K562 (cell line): ENCODE data around the gene SOAT2. TPM values are rescaled to one million over a fixed set of nuclear protein-coding genes. Genes with fewer than 3 reads are reported as not detected.

Experiments used
- ARNT ChIP-seq, 2 experiments: fragments of 450-650 bp; IDR thresholded peaks; 2 replicates each; pipeline ENCODE4 v1.6.1; 2016; ENCODE audit warnings: mild to moderate bottlenecking in 1 of 2
- EP400 ChIP-seq: fragments of 450-650 bp; IDR thresholded peaks from 2 replicates; pipeline ENCODE4 v1.6.1; 2017; ENCODE audit warnings: antibody characterized with exemption, mild to moderate bottlenecking, moderate library complexity
- FOXK2 ChIP-seq, 2 experiments: fragments of 450-650 bp; IDR thresholded peaks in 1 of 2; conservative IDR thresholded peaks in 1 of 2; 2 replicates each; pipeline ENCODE4 v1.6.1; 2016; ENCODE audit warnings: low read depth in 2 of 2, mild to moderate bottlenecking in 1 of 2
- GABPB1 ChIP-seq: sonication (generic); formaldehyde crosslinking; IDR thresholded peaks from 2 replicates; pipeline ENCODE4 v1.8.0; 2022; ENCODE audit warnings: mild to moderate bottlenecking, missing genetic modification reagents
- MXI1 ChIP-seq: IDR thresholded peaks from 2 replicates; pipeline ENCODE4 v1.6.1; 2011; ENCODE audit warnings: low read depth, mild to moderate bottlenecking, improper control_type of control experiment, low read length
- NONO ChIP-seq, 2 experiments: fragments of 200-400 bp in 1 of 2; fragments of 450-650 bp in 1 of 2; formaldehyde crosslinking in 1 of 2; IDR thresholded peaks; 2 replicates each; pipeline ENCODE4 v1.6.1; 2017; ENCODE audit warnings: low read depth in 2 of 2, mild to moderate bottlenecking in 2 of 2, moderate library complexity in 2 of 2, low read length in 1 of 2
- RB1 ChIP-seq: fragments of 450-650 bp; IDR thresholded peaks from 2 replicates; pipeline ENCODE4 v1.6.1; 2017; ENCODE audit warnings: low read depth, mild to moderate bottlenecking
- SUPT5H ChIP-seq: fragments of 450-650 bp; IDR thresholded peaks from 2 replicates; pipeline ENCODE4 v1.6.1; 2016
- TBP ChIP-seq: optimal IDR thresholded peaks from 2 replicates; pipeline ENCODE3; 2011; ENCODE audit warnings: low read depth, low read length, improper control_type of control experiment
- YY1 ChIP-seq, 3 experiments: IDR thresholded peaks; 2 replicates each; pipeline ENCODE4 v1.6.1; 2011; ENCODE audit warnings: low read length in 2 of 3, mild to moderate bottlenecking in 2 of 3, moderate library complexity in 2 of 3, borderline replicate concordance in 1 of 3, control low read depth in 1 of 3, low read depth in 1 of 3; ENCODE audit not compliant: insufficient read depth in 3 of 3, insufficient replicate concordance in 2 of 3, control insufficient read depth in 1 of 3, insufficient read length in 1 of 3; ENCODE audit errors: extremely low read depth in 1 of 3
- ZFX ChIP-seq: sonication (generic); formaldehyde crosslinking; IDR thresholded peaks from 2 replicates; pipeline ENCODE4 v1.8.0; 2022; ENCODE audit warnings: mild to moderate bottlenecking, missing genetic modification reagents, moderate library complexity
- ZNF717 ChIP-seq: fragments of 250-450 bp; sonication (Bioruptor Pico); IDR thresholded peaks from 2 replicates; pipeline ENCODE4 v1.5.0; 2021
- polyA plus RNA-seq, 8 experiments: library from polyadenylated mRNA; depleted of rRNA in 4 of 8; stranded (reverse) in 5 of 8; unstranded in 3 of 8; fragments of >200 nt; fragmentation: Nextera tagmentation in 2 of 8; fragmentation: Illumina TruSeq in 1 of 8; extraction: Ambion mirVana in 2 of 8; extraction: Trizol in 1 of 8; gene quantifications; 2 replicates each; pipeline versions ENCODE4 v1.2.1 to v1.2.3, GENCODE V29; 2011 to 2014; ENCODE audit warnings: inconsistent platforms in 1 of 8, missing spikeins in 1 of 8
- total RNA-seq, 7 experiments: library from RNA; depleted of rRNA in 6 of 7; stranded (reverse); fragments of >200 nt in 6 of 7; fragmentation: Illumina TruSeq in 2 of 7; extraction: Trizol in 2 of 7; gene quantifications; 2 replicates each; pipeline versions ENCODE4 v1.2.1 to v1.2.3, GENCODE V29; 2011 to 2021; ENCODE audit warnings: low replicate concordance in 1 of 7
- TF ChIP-seq, protein P1 (sequence below), 2 experiments: fragments of 450-650 bp in 1 of 2; sonication (generic) in 1 of 2; formaldehyde crosslinking in 1 of 2; IDR thresholded peaks in 1 of 2; conservative IDR thresholded peaks in 1 of 2; 2 replicates each; pipeline versions ENCODE4 v1.6.1 to v1.8.1; 2016 to 2023; ENCODE audit warnings: mild to moderate bottlenecking in 2 of 2, moderate library complexity in 2 of 2, inconsistent platforms in 1 of 2, missing genetic modification reagents in 1 of 2
- TF ChIP-seq, protein P2 (sequence below): sonication (generic); formaldehyde crosslinking; IDR thresholded peaks from 2 replicates; pipeline ENCODE4 v1.8.0; 2022; ENCODE audit warnings: mild to moderate bottlenecking, missing genetic modification reagents
- TF ChIP-seq, protein P3 (sequence below): fragments of 450-650 bp; IDR thresholded peaks from 2 replicates; pipeline ENCODE4 v1.6.1; 2017; ENCODE audit warnings: antibody characterized with exemption
- TF ChIP-seq, protein P4 (sequence below): sonication (generic); formaldehyde crosslinking; IDR thresholded peaks from 2 replicates; pipeline ENCODE4 v1.8.0; 2022; ENCODE audit warnings: missing genetic modification reagents, mild to moderate bottlenecking, moderate library complexity, borderline replicate concordance

SOAT2 gene
- total and polyA plus RNA-seq, 9 of the 15 experiments (the other 6 are each of a cell fraction or from before 2014, with no cell fraction given): 0.04 TPM; not detected in 8

DNA sequence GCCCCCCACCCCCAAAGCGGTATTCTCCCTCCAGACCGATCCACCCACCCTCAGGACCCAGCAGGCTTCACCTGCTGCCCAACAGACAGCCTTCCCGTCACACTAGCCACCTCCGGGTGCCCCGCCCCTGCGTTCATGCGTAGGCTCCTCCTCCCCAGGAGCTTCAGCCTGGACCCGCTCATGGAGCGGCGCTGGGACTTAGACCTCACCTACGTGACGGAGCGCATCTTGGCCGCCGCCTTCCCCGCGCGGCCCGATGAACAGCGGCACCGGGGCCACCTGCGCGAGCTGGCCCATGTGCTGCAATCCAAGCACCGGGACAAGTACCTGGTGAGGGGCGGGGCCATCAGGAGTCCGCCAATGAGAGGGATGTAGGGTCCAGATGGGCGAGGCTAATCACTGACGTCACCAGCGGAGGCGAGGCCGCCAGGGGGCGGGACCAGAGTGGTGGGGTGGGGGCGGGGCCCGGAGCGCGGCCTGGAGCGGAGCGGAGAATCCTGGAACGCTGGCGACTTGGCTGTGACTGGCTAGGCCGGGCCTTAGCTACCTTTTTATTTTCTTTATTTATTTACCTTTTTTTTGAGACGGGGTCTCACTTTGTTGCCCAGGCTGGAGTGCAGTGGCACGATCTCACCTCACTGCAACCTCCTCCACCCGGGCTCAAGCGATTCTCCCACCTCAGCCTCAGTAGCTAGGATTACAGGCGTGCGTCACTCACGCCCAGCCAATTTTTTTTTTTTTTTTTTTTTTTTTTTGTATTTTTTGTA is 49.0 kb upstream of the SOAT2 start (continued):
- TF ChIP-seq TBP: peak; percentile 43
- TF ChIP-seq EP400: peak; percentile 88; the same call in 1 of the 2 replicates
- peak in 1 of 2 experiments; percentile 52; a peak in 1 of 4 replicates for TF ChIP-seq ARNT (IDR thresholded peaks at IDR 0.05)
- peak; percentile 70; the same call in 1 of the 2 replicates for TF ChIP-seq RB1
- TF ChIP-seq NONO (IDR thresholded peaks at IDR 0.05; ENCODE audit: low read depth in 2 of 2, low read length in 1 of 2): peak in 1 of 2 experiments; percentile 43; a peak in 1 of 4 replicates
- peak; percentile 66 for TF ChIP-seq SUPT5H
- TF ChIP-seq, protein P1, sequence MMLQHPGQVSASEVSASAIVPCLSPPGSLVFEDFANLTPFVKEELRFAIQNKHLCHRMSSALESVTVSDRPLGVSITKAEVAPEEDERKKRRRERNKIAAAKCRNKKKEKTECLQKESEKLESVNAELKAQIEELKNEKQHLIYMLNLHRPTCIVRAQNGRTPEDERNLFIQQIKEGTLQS (IDR thresholded peaks at IDR 0.05): peak; percentile 91
- TF ChIP-seq, protein P1 (CRISPR knock-in tag; conservative IDR thresholded peaks at IDR 0.05): no peak
- TF ChIP-seq, protein P2, sequence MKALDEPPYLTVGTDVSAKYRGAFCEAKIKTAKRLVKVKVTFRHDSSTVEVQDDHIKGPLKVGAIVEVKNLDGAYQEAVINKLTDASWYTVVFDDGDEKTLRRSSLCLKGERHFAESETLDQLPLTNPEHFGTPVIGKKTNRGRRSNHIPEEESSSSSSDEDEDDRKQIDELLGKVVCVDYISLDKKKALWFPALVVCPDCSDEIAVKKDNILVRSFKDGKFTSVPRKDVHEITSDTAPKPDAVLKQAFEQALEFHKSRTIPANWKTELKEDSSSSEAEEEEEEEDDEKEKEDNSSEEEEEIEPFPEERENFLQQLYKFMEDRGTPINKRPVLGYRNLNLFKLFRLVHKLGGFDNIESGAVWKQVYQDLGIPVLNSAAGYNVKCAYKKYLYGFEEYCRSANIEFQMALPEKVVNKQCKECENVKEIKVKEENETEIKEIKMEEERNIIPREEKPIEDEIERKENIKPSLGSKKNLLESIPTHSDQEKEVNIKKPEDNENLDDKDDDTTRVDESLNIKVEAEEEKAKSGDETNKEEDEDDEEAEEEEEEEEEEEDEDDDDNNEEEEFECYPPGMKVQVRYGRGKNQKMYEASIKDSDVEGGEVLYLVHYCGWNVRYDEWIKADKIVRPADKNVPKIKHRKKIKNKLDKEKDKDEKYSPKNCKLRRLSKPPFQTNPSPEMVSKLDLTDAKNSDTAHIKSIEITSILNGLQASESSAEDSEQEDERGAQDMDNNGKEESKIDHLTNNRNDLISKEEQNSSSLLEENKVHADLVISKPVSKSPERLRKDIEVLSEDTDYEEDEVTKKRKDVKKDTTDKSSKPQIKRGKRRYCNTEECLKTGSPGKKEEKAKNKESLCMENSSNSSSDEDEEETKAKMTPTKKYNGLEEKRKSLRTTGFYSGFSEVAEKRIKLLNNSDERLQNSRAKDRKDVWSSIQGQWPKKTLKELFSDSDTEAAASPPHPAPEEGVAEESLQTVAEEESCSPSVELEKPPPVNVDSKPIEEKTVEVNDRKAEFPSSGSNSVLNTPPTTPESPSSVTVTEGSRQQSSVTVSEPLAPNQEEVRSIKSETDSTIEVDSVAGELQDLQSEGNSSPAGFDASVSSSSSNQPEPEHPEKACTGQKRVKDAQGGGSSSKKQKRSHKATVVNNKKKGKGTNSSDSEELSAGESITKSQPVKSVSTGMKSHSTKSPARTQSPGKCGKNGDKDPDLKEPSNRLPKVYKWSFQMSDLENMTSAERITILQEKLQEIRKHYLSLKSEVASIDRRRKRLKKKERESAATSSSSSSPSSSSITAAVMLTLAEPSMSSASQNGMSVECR (CRISPR knock-in tag): 0 out of 2 replicates have a peak, but pooled peaks have one; percentile 20
- TF ChIP-seq GABPB1: 0 out of 2 replicates have a peak, but pooled peaks have one; percentile 49
- 0 out of 4 replicates have a peak, but pooled peaks of 1 of the 2 experiments have one; percentile 24 for TF ChIP-seq FOXK2 (conservative IDR thresholded peaks at IDR 0.05 in 1 of 2, IDR thresholded peaks at IDR 0.05 in 1 of 2; ENCODE audit: low read depth in 2 of 2)
- TF ChIP-seq YY1 (IDR thresholded peaks at IDR 0.05; ENCODE audit: borderline replicate concordance in 1 of 3, control insufficient read depth in 1 of 3, extremely low read depth in 1 of 3, insufficient read depth in 3 of 3, insufficient read length in 1 of 3, insufficient replicate concordance in 2 of 3, low read depth in 1 of 3, low read length in 2 of 3): peak in 1 of 3 experiments; percentile 23
- TF ChIP-seq MXI1: 0 out of 2 replicates have a peak, but pooled peaks have one; percentile 47
- no peak for TF ChIP-seq ZNF717 (CRISPR knock-in tag)
- TF ChIP-seq, protein P3, sequence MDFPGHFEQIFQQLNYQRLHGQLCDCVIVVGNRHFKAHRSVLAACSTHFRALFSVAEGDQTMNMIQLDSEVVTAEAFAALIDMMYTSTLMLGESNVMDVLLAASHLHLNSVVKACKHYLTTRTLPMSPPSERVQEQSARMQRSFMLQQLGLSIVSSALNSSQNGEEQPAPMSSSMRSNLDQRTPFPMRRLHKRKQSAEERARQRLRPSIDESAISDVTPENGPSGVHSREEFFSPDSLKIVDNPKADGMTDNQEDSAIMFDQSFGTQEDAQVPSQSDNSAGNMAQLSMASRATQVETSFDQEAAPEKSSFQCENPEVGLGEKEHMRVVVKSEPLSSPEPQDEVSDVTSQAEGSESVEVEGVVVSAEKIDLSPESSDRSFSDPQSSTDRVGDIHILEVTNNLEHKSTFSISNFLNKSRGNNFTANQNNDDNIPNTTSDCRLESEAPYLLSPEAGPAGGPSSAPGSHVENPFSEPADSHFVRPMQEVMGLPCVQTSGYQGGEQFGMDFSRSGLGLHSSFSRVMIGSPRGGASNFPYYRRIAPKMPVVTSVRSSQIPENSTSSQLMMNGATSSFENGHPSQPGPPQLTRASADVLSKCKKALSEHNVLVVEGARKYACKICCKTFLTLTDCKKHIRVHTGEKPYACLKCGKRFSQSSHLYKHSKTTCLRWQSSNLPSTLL: no peak
- TF ChIP-seq, protein P4, sequence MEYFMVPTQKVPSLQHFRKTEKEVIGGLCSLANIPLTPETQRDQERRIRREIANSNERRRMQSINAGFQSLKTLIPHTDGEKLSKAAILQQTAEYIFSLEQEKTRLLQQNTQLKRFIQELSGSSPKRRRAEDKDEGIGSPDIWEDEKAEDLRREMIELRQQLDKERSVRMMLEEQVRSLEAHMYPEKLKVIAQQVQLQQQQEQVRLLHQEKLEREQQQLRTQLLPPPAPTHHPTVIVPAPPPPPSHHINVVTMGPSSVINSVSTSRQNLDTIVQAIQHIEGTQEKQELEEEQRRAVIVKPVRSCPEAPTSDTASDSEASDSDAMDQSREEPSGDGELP (CRISPR knock-in tag): peak; percentile 73; the same call in 1 of the 2 replicates
- peak; percentile 74 for TF ChIP-seq ZFX (CRISPR knock-in tag)
